Testis (tissue), 3 donors: ENCODE measurements around the gene MYBPHL. TPM values are rescaled to one million over a fixed set of nuclear protein-coding genes. Genes with fewer than 3 reads are reported as not detected.

Experiments used
- DNase-seq: peaks from one replicate; pipeline ENCODE4 v3.0.0-alpha.2; 2019
- H3K27ac ChIP-seq, 2 donors: fragments of 200-600 bp; sonication (generic); one replicate each; pipeline ENCODE4 v1.5.1; 2019
- H3K27me3 ChIP-seq: fragments of 200-600 bp; sonication (generic); one replicate; pipeline ENCODE4 v1.5.1; 2019
- H3K36me3 ChIP-seq: fragments of 200-600 bp; sonication (generic); one replicate; pipeline ENCODE4 v1.5.1; 2017; ENCODE audit warnings: low read depth; ENCODE audit errors: missing control alignments
- H3K4me1 ChIP-seq: fragments of 200-600 bp; sonication (generic); one replicate; pipeline ENCODE4 v1.5.1; 2019
- H3K4me3 ChIP-seq, 2 donors: fragments of 200-600 bp; sonication (generic); one replicate each; pipeline ENCODE4 v1.5.1; 2017 to 2019
- H3K9me3 ChIP-seq: fragments of 200-600 bp; sonication (generic); one replicate; pipeline ENCODE4 v1.5.1; 2017
- CTCF ChIP-seq, 3 experiments: fragments of 450-650 bp in 2 of 3; fragments of 200-600 bp in 1 of 3; sonication (generic) in 1 of 3; IDR thresholded peaks; one replicate each; pipeline ENCODE4 v1.5.1; 2016 to 2019; ENCODE audit warnings: antibody characterized with exemption in 3 of 3, mild to moderate bottlenecking in 2 of 3, moderate library complexity in 1 of 3
- POLR2A ChIP-seq: fragments of 450-650 bp; IDR thresholded peaks from one replicate; pipeline ENCODE4 v1.6.1; 2017; ENCODE audit warnings: antibody characterized with exemption, mild to moderate bottlenecking, moderate library complexity
- WGBS, 2 donors: methylation state at CpG; one replicate each; pipeline ENCODE4 v1.1.5; 2018; 5-methylcytosine and 5-hydroxymethylcytosine counted together
- intact Hi-C: fragments of 100-400 bp; cut with DNase I; formaldehyde crosslinking; loops from one replicate; pipeline ENCODE4 v1.15.1; 2023; ENCODE audit warnings: low total_unique reads
- polyA plus RNA-seq: library from polyadenylated mRNA; stranded (reverse); fragments of 350-450 nt; fragmentation: Illumina TruSeq; extraction: RNeasy Lipid Tissue Mini Kit (QIAGEN cat#74804); gene quantifications from one replicate; pipeline ENCODE4 v1.2.3, GENCODE V29; 2014; ENCODE audit warnings: low read depth, low replicate concordance; ENCODE audit not compliant: insufficient read depth
- total RNA-seq, 2 donors: library from RNA; depleted of rRNA; stranded (reverse); fragments of >200 nt; gene quantifications; one replicate each; pipeline ENCODE4 v1.2.3, GENCODE V29; 2016

The MYBPHL gene
- total and polyA plus RNA-seq, 3 donors from 2014 or later = 0.99 to 1.5 TPM; not detected in 1

DNA sequence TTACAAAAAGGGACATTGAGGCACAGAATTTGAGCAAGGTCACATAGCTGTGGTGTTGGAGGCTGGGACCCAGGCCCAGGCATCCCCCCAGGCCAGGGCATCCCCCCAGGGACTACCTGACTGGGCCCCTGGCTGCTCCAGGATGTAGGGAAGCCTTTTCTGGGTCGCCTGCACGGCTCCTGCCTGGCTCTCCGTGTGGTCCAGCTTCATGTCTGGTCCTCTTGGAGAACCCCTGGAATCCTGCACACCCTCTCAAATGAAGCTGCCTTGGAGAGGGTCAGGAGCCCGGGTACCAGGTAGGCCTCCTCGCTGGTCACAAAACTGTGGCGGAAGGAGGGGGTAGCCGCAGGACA is 58.4 kb downstream of the MYBPHL start:
- WGBS, 2 donors = 60 to 88% methylated on average over 6 to 7 of the region's 7 CpGs

DNA sequence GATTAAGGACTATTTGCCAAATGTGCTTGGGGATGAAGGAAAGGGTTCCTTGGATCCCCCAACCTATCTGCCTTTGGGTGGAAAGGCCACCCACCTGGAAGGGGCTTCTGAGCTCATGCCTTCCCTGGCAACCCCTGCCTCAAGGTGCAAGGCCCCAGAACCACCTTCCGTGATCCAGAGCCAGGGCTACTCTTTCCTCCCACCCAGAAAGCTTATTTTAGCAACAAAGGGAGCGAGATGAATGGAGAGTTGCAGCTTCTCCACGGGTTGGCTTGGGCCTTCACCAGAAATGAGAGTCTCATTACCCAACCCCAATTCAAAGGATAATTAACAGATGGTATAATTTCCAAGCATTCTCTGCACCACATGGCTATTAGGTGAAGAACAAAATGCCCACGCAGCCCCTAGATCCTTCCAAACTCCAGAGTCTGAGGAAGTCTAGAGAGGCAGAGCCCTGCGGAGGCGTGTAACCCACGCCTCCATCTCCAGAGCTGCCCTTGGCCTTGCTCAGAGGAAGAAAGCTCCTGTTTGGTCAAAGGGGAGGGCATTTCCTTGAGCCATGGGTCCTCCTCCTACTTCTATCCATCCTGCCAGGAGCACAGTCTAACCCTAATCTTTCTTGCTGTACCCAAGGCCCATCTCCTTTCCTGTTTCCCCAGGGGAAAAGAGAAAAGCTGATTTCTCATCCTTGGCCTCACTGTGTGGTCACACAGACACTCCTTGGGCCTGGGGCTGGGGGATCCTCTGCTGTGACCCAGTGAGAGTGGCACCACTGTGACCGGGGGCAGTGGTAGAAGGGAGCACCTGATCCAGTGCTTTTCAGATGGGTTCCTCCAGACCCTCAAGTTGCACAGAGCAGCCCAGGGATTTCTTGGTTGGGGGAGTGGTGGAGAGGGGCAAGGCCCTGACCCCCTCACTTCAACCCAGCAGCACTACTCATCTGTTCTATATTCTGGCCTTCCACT is 59.1 kb downstream of the MYBPHL start:
- no peak for DNase-seq
- no peaks in the 10 kb centered on the region for H3K36me3 ChIP-seq
- no peaks in the 10 kb centered on the region for H3K27me3 ChIP-seq
- intact Hi-C loops = no loop called here
- no peak overlapping the region for H3K4me3 ChIP-seq
- TF ChIP-seq CTCF (IDR thresholded peaks at IDR 0.05) (no peak), POLR2A (no peak)
- WGBS, 2 donors = 64 to 67% methylated on average over 6 to 8 of the region's 8 CpGs
- H3K4me1 ChIP-seq = peaks cover 12% of the 10 kb centered on the region
- no peaks in the 10 kb centered on the region for H3K9me3 ChIP-seq
- H3K27ac ChIP-seq = no peak overlapping the region

More for the DNA sequence above, 58.4 kb downstream of the MYBPHL start:
- Histone ChIP-seq H3K9me3 (no peaks in the 10 kb centered on the region), H3K27ac (no peak overlapping the region), H3K27me3 (no peaks in the 10 kb centered on the region), H3K4me1 (peaks cover 12% of the 10 kb centered on the region), H3K36me3 (no peaks in the 10 kb centered on the region), H3K4me3 (no peak overlapping the region)
- TF ChIP-seq POLR2A (no peak), CTCF (IDR thresholded peaks at IDR 0.05) (no peak)
- no peak for DNase-seq
- intact Hi-C loops = no loop called here

- TF ChIP-seq POLR2A (no peak), CTCF (IDR thresholded peaks at IDR 0.05) (no peak)
- intact Hi-C loops = no loop called here
- Histone ChIP-seq H3K4me3 (no peak overlapping the region), H3K27ac (no peak overlapping the region), H3K27me3 (no peaks in the 10 kb centered on the region), H3K9me3 (no peaks in the 10 kb centered on the region), H3K4me1 (peaks cover 24% of the 10 kb centered on the region), H3K36me3 (no peaks in the 10 kb centered on the region)
- DNase-seq = no peak
- WGBS, 2 donors = 77 to 82% methylated on average over 7 of the region's 7 CpGs
These were observed 60.7 kb downstream of the MYBPHL start for GRCh38 chr1:109246141-109246551.

DNA sequence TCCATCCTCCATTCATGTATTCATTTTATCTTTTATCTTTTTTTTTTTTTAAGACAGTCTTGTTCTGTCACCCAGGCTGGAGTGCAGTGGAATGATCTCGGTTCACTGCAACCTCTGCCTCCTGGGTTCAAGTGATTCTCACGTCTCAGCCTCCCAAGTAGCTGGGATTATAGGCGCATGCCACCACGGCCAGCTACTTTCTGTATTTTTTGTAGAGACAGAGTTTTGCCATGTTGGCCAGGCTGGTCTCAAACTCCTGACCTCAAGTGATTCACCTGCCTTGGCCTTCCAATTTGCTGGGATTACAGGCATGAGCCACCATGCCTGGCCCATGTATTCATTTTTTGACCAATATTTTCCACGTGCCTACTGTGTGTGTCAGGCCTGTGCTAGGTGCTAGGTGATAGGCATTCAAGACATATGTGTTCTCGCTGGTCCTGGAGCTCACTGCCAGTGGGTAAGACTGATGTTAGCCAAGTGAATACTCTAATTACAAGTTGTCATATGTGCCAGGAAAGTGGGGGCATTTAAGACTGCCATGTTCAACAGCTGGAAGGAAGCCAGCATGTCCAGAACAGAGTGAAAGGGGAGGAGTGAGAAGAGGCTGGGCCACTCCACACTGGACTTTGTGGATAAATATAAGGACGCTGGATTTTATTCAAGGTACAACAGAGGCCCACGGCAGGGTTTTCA is 62.8 kb downstream of the MYBPHL start:
- Histone ChIP-seq H3K36me3 (no peaks in the 10 kb centered on the region), H3K27me3 (no peaks in the 10 kb centered on the region), H3K27ac (no peak overlapping the region), H3K4me1 (peaks cover 33% of the 10 kb centered on the region), H3K4me3 (no peak overlapping the region), H3K9me3 (no peaks in the 10 kb centered on the region)
- WGBS, 2 donors = 76 to 86% methylated on average over 8 of the region's 8 CpGs
- TF ChIP-seq POLR2A (no peak), CTCF (IDR thresholded peaks at IDR 0.05) (no peak)
- intact Hi-C loops = no loop called here
- no peak for DNase-seq
